VCaP (cell line): Measurements from ENCODE around the gene TDP2.
"Not testable (repeated sequence)": the region's sequence is repeated elsewhere in the genome, so short reads cannot be mapped to it uniquely, and the experiment has no call there.

Experiments used
- H3K27ac ChIP-seq: fragments of 450-650 bp; 2 replicates; pipeline ENCODE4 v1.5.1; 2017
- CTCF ChIP-seq: fragments of 450-650 bp; conservative IDR thresholded peaks from 2 replicates; pipeline ENCODE4 v1.5.1; 2017; ENCODE audit warnings: mild to moderate bottlenecking, moderate library complexity

TDP2 gene

DNA sequence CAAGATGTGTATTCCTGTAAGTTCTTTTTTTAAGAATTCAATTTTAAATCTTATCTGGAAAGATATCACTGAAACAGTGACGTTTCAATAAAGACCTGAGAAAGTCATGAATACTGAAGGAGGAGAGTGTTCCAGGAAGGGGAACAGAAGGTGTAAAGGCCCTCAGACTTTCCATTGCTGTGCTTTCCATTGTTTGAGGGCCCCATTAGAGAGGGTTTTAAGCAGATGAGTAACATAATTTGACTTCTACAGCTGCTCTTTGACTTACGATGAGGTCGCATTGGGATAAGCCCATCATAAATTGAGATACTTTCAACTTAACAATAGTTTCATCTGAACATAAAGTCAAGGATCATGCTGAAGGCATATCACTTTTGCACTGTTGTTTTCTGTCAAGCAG lies 24.9 kb upstream of the TDP2 start:
- no peak for TF ChIP-seq CTCF
- no peak overlapping the region for H3K27ac ChIP-seq

GRCh38 chr6:24690593-24690992 lies 23.9 kb upstream of the TDP2 start:
- no peak overlapping the region for H3K27ac ChIP-seq
- no peak for TF ChIP-seq CTCF

DNA sequence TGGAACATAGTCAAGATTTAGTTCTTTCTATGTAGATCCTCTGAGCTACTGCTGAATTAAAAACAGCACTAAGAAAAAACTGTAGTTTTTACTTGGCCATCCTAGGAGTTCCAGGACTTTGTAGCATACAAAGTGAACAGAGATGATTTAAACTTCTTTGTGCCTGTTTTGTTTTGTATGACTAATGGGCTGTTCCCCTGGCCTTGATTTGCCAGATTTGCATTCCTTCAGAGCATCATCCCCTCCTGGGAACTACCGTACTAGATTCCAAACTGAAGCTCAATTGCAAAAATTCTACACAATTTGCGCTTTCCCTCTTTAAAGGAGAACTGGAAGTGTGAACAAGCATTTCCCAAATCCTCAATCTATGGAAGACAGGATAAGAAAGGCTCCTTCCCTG lies 23.3 kb upstream of the TDP2 start:
- TF ChIP-seq CTCF = no peak
- H3K27ac ChIP-seq = no peak overlapping the region

DNA sequence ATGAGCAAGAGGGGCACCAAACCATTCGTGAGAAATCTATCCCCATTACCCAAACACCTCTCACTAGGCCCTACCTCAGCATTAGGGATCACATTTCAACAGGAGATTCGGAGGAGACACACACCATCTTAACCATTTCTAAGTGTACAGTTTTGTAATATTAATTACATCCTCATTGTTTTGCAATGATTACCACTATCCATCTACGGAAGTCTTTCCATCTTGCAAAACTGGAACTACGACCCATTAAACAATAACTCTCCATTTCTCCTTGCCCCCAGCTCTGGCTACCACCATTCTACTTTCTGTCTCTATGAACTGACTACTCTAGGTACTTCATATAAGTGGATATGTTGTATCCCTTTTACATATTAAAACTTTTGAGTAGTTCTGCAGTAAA lies 20.2 kb upstream of the TDP2 start:
- no peak for TF ChIP-seq CTCF
- no peak overlapping the region for H3K27ac ChIP-seq

- TF ChIP-seq CTCF = no peak
- no peak overlapping the region for H3K27ac ChIP-seq
Observed at GRCh38 chr6:24686408-24686807, 19.7 kb upstream of the TDP2 start.

GRCh38 chr6:24683297-24684296 lies 16.9 kb upstream of the TDP2 start:
- no peak overlapping the region for H3K27ac ChIP-seq
- no peak for TF ChIP-seq CTCF

GRCh38 chr6:24680582-24680981 lies 13.9 kb upstream of the TDP2 start:
- H3K27ac ChIP-seq = no peak overlapping the region
- no peak for TF ChIP-seq CTCF

- not testable (repeated sequence) for H3K27ac ChIP-seq
Observed at GRCh38 chr6:24678792-24679352, 12.2 kb upstream of the TDP2 start.
